Stimulated activated CD4-positive, alpha-beta T cell treated with anti-CD3 and anti-CD28 coated beads, Interleukin-4, amount 100 ng/mL, for 1 hour (primary cell): ENCODE data around the gene RAB11FIP2.
"Not testable (repeated sequence)": the region's sequence is repeated elsewhere in the genome, so short reads cannot be mapped to it uniquely, and the experiment has no call there.

ENCODE experiments used
- DNase-seq: peaks from one replicate; pipeline ENCODE4 v3.0.0-alpha.2; 2020

The RAB11FIP2 gene, protein sequence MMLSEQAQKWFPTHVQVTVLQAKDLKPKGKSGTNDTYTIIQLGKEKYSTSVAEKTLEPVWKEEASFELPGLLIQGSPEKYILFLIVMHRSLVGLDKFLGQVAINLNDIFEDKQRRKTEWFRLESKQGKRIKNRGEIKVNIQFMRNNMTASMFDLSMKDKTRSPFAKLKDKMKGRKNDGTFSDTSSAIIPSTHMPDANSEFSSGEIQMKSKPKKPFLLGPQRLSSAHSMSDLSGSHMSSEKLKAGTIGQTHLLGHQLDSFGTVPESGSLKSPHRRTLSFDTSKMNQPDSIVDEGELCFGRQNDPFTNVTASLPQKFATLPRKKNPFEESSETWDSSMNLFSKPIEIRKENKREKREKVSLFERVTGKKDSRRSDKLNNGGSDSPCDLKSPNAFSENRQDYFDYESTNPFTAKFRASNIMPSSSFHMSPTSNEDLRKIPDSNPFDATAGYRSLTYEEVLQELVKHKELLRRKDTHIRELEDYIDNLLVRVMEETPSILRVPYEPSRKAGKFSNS

DNA sequence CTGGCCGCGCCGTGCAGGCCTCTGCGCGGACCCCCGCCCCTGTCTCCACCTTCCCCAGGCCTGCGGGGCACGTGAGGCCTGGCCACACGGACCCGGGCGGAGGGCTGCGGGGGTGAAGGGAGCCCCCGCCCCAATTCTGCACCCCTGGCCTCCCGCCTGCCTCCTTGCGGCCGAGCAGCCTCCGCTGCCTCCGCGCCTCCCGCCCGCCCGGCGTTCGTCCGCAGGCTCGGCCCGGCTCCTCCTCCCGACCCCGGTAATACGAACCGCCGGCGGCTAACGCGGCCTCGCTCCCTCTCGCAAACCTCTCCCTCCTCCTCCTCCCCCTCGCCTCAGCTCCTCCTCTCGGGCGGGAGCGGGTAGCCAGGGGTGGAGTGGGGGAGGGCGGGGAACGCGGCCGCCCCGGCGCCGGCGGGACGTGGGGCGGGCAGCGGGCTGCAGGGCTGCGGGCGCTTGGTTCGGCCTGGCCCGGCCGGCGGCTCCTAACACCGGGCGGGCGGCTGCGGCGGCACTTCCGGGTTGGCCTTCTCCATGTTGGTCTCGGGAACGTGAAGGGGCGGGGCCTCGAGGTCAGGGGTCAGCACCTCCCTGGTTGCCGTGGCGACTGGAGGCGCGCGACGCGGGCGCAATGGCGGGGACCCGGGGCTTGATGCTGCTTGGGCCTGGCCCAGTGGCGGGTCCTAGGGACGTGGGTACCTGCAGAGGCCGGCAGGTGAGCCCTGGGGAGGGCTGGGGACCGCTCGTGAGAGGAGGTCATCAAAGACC lies at the start of gene RAB11FIP2:
TSS of gene RAB11FIP2 (minus strand) at position 547 of the 762 bp plus-strand sequence. CDS start 778 bp downstream, outside the sequence.
- DNase-seq, result peak; percentile 97

DNA sequence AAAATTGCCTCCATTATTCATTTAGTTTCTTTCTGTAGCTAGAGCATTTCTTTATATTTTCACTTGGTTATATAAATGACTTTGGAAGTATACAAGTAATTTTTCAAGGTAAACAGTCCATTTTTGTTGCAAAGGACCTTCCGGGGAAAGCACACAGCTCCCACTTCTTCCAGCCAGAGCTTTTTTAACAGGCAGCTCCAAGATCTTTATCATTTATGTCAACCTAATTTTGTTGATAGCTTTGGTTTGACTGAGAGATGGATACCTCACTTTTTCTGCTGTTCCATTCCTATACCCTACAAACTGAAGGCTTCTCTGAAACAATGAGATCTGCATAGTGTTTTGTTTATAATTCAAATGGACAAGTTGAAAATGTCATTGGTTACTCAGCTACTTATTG lies 49.3 kb upstream of the RAB11FIP2 start:
- DNase-seq, result no peak

DNA sequence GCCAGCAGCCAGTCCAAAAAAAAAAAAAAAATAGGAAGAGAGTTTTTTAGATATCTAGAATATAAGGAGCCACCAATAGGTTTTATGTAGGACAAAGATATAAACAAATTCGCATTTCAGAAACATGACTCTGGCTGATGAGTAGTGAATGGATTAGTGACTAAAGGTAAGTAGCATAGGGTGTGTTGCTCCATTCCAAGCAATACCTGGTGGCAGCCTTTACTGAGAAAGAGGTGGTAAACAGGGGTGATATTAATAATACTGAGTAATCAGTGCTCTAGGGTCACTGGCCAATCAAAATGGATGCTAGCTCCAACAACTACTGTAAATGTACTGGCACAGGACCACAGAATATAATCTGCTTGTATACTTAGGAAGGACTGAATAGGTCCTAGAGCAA lies 45.5 kb upstream of the RAB11FIP2 start:
- no peak for DNase-seq

DNA sequence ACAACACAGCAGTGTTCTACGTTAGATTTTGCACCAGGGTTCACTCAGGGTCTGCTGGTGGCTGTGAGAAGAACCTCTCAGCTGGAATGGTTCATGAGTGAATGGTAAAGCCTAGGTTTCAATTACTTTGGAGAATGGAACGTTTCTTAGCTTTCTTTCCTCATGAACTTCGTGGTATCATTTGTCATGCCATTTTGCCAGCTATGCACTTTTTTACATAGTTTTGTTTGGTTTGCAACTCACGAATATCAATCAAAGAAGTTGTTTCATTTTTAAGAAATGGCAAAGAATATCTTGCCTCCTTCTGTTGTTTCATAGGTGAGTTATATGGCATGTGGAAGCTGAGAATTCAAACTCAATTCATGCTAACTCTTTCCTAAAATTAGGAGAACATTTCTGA lies 34.1 kb upstream of the RAB11FIP2 start:
- no peak for DNase-seq

DNA sequence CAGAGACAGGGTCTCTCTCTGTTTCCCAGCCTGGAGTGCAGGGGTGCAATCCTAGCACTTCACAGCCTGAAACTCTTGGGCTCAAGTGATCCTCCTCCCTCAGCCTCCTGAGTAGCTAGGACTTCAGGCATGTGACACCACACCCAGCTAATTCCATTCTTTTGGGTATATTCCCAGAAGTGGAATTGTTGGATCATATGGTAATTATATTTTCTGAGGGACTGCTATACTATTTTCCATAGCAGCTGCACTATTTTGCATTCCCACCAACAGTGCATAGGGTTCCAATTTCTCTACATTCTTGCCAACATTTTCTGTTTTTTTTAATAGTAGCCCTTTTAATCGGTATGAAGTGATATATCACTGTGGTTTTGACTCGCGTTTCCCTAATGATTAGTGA lies 30.0 kb upstream of the RAB11FIP2 start:
- no peak for DNase-seq

DNA sequence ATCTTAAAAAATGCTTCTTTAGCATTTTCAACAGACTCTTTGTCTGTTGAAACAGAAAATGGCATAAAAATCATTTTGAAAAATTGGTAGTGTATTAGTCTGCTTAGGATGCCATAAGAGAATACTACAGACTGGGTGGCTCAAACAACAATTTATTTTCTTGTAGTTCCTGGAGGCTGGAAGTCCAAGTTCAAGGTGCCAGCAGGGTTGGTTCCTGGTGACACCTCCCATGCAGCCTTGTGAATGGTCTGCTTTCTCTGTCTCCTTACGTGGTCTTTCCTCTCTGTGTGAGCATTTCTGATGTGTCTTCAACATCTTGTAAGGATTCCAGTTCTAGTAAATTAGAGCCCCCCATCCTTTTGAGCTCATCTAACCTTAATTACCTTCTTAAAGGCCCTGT lies 26.1 kb upstream of the RAB11FIP2 start:
- no peak for DNase-seq

DNA sequence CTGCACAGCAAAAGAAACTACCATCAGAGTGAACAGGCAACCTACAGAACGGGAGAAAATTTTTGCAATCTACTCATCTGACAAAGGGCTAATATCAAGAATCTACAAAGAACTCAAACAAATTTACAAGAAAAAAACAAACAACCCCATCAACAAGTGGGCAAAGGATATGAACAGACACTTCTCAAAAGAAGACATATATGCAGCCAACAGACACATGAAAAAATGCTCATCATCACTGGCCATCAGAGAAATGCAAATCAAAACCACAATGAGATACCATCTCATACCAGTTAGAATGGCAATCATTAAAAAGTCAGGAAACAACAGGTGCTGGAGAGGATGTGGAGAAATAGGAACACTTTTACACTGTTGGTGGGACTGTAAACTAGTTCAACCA lies 20.6 kb upstream of the RAB11FIP2 start:
- DNase-seq, result not testable (repeated sequence)

DNA sequence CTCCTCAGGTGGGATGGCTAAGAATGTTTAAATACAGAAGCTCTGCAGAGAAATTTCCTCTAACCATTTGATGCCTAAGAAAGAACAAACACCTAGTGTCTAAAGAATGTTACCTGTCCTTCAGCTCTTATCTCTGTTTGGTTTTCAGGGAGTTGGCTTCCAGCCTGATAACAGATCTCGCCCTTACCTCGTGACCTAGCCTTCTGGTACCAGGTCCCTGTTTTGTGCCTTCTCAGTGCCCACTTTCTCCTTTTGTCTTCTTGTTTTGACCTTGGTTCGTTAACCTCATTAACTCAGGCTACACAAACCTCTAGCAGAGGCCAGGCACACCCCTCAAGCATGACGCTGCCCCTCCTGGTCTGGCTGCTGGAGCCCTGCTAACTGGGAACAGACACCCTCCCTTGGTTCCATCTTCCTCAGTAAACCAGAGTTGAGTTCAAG lies 16.1 kb upstream of the RAB11FIP2 start:
- no peak for DNase-seq

DNA sequence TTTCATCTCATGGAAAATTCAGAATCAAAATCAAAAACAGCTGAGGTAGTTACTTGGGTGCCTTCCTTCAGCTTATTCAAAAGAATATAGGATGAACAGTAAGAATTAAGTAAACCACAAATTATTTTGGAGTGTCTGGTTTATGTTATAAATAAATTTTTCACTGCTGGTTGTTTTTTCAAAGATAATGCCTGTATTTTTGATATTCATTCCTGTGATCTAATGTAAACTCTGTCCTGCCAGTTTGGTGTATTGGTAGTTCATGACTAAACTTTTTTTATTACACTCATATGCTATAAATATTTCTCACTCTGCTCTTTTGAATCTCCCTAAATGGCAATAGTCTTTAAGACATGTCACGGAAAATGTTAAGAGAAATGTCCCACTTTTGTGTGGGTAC lies 11.6 kb upstream of the RAB11FIP2 start:
- DNase-seq, result no peak

DNA sequence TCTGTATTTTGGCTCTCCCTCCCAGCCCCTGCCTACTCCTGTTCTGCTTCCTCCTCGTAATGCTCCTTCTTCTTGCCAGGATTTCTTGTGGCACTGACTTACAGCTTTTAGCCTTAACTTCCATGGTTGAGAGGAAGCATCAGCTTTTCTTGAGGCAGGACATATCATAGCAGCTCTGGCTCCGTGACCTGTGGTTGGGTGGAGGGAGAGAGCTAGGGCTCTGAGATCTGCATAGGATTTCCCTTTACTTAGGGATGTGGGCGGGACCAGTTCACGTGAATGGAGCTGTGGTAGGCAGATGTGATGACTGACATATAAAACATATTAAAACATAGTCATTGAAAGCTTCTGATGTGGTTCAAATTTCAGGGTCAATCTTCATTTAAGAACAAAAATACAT lies 10.6 kb upstream of the RAB11FIP2 start:
- no peak for DNase-seq

DNA sequence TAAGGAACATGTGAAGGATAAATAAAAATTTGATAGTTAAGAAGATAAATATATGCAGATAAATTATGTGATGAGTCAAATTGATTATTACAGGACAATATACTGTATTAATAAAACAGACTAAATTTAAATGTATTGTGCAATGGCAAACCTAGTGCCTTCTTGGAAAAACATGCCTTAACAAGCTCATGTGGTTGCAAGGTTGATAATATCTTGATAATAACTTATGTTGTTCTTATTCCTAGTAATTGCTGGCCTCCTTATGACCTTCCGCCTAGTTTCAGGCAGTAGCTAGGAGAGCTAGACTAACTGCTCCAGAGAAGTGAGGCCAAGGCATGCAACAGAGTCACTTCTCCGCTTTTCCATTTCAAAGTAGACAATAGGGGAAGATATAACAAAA lies 7.6 kb upstream of the RAB11FIP2 start:
- no peak for DNase-seq

DNA sequence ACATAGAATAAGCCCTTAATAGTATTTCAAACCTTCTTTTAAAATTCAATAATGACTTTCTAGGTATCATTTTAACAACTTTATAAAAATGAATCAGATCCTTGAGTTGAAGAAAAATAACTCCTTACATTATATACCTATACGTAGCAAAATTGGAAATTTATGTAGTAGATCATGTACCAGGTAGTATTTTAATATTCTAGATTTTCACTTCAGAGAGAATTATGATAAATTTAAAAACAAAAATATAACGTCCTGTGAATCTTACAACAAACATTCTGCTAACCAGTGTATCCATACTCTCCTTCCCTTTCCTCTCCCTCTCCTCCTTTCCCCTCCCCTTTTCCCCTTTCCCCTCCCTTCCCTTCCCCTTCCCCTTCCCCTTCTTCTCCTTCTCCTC lies 6.1 kb upstream of the RAB11FIP2 start:
- no peak for DNase-seq

DNA sequence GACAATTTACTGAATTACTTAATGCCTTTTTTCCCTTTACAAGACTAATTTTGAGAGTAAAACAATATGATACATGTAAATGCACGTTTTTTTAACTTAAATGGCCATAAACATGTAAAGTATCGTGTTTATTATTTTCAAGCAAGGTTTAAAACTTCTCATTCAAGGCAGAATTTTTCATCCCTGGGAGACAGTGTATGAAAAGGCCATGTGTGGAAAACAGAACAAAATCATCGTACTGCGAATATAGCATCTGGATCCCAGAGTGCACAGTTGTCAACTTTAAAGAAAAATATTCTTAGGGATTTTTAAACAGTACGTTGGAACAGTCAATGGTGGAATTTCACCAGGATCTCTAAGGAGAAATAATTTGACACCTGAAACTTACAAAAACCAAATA lies 1.1 kb upstream of the RAB11FIP2 start:
- no peak for DNase-seq

DNA sequence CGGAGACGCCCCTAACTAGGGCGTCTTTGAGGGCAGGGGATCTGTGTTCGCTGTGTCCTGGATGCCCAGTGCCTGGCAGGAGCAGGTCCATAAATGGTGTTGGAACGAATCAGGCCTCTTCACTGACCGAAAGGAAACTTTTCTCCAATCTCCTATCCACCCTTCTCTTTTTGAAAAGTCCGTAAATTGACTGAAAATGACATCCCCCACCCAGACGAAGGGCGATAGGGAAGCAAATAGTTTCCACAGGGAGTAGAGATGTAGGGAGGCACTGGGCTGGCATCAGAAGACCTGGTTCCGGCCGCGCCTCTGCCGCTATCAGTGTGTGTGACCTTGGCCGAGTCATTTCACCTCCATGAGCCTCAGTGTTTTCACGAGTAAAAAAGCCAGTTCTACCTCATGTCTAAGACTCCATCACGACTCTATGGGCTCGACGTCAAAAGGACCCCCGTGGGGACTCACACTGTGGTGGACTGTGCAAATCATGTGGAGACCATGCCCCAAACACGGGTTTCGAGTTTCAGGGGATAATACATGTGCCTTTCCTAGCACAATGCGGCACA lies 497 bp upstream of the RAB11FIP2 start:
- no peak for DNase-seq

DNA sequence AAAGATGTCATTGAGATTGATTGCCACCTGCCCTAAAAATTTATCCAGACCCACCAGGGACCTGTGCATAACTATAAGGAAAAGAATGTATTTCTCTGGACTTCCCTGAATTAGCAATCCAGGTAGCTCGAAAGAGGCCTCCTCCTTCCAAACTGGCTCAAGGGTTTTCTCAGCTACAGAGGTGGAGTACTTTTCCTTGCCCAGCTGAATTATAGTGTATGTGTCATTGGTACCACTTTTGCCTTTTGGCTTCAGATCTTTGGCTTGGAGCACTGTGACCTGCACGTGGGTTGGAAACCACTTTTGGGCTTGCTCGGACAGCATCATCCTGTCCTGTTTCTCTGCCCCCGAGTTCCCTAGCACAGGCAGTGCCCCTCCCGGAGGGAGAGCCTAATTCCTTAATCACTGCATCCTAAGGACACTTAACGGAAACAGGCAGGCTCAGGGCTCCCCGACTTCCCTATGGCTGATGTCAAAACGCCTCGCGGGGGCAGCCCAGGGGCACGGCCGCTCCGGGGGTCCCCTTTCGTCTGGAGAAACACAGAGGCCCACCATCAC lies 825 bp downstream of the RAB11FIP2 start:
- DNase-seq, result peak; percentile 25

DNA sequence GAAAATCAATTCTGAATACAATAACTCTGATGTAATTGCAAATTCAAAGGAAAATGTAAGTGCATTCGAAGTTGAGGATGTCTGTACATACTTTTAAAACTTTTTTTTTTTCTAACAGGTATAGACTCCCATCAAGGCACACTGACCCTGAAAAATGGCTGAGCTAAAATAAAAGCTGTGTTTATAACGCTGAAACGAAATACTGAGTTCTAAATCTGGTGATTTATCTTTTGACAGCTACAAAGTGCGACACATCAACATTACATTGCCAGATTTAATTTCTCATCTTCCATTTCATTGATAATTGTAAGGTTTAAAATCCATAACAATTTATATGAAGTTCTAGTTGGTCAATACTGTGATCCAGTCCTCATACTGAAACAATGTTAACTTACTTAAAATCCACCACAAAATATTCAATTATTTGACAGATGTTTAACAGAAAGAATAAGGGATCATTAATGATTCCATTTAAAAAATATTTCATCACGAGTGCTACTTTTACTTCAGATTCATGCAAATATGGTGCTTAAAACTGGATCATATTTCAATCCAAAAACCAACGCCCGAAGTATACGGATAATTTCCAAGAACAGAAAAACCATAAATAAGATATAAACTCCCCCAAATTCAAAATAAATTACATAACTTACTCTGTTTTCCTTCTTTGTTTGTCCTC lies 1.4 kb downstream of the RAB11FIP2 start:
- DNase-seq, result no peak

DNA sequence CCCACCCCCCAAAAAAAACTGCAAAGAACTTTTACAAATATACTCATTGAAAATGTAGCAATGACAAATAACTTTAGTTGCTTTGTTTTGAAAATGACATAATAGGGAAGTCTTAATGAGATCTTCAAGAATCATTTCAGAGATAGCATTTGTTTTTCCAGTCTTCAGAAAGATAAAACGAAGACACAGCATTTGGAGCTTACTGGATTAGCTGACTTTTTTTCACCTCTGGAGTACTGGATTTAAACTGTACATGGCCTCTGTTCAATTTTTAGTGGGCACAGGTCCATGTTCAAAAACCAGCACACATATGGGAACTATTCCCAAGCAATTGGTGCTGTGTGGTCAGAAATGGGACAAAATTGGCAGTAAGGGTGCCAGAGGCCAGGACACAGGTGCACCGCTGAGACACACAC lies 3.9 kb downstream of the RAB11FIP2 start:
- no peak for DNase-seq

DNA sequence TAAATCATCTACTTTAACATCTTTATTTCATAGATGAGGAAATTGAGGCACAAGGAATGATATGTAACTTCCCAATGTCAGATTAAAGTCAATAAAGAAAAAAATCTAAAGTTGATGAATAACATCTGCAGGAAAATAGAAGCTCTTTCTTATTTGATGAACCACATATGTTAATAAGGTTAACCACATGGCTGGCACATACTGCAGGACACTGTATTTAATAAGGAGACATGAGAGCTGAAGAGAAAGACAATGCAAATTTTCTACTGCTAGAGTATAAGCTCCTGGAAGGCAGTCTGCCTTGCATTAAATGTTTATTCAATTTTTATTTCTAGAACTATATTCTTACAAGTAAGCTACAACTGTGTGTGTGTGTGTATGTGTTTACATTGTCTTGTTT lies 4.4 kb downstream of the RAB11FIP2 start:
- DNase-seq, result no peak

DNA sequence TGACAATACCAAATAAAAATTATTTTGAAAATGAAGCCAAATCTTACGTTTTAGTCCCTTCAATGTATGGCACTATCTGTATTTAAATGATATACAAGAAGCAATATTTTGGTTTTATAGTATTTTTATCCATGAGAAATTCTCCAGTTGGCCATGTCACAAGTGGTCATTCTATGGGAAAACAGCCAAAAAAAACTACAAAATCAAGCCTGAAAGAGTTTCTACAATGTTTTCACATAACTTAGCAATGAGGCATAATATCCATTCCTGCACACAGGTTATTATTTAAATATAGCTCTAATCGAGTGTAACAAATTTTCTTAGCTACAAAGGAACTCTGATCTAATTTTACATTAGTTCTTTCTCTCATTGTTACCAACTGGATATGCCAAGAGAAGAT lies 5.4 kb downstream of the RAB11FIP2 start:
- no peak for DNase-seq

DNA sequence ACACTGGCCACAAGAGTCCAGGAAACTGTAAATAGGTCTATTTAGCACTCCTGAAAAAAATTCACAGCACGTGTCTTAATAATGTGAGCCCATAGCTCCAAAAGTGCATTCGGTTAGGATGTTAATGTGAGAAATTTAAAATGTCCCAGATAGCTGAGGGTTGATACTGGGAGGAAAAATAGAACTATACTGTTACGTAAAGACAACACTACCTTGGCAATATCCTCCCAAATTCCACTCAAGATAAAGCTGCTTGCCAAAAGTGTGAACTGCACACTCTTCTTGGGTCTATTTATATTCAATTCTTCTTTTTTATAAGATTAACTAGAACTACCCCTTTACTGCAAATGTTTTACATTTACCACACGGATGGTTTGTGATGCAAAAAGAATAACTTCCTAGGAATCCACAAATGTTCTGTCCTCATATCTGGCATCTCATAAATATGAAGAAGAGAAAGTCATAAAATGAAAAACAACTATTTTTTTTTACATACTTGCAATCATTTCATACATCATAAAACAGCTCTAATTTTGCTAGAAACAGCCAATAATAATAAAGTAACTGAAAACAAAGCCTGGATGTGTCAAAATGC lies 10.4 kb downstream of the RAB11FIP2 start:
- DNase-seq, result no peak

DNA sequence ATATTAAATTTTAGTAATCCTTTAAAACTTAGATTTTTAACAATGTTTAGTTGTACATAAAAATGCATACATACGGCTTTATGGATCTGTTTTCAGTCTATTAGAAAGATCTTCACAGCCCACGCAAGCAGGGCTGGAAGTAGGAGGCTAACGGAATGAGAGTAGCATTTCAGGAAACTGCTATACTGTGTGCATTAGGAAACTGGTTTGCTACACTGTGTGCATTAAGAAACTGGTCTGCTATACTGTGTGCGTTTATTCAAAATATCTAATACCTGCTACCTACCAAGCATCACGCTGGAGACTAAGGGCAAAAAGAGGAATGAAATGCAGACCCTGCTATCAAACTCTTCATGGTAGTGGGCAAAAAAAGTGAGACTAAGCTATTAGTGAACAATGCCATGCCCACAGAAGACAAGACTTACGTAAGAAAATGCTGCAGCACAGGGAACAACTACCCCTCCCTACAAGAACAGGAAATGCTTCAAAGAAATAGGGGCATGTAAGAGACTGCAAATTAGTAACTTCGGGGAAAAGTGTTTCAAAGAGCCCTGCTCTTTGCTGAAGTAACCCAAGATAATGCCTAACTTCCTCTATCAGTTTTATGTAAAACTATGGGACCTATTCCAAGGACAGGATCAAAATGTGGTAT lies 11.3 kb downstream of the RAB11FIP2 start:
- DNase-seq, result no peak

DNA sequence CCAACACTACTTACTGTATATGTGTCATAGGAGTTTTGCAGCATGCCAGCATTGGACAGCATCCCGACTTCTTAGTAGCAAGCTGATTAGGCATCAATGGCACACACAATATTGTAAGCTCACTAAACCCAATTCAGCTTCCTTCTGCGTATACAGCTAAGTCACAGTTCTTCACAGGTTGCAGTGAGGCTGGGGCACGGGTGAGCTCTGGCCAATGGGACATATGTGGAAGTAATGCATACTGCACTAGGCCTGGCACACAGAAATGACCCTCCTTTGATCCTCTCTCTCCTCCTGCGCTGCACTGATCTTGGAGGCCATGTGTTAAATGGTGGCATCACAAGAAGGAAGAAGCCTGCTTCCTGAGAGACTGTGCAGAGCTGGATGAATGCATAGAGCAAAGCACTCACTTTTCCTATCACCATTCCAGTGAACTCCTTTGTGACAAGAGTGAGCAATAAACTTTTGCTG lies 11.9 kb downstream of the RAB11FIP2 start:
- no peak for DNase-seq
